GM12801 (cell line): ENCODE data around the gene TNFAIP3.

ENCODE experiments used
- CTCF ChIP-seq: IDR thresholded peaks from one replicate; pipeline ENCODE4 v1.5.1; 2011; ENCODE audit warnings: control low read depth; ENCODE audit not compliant: insufficient read length; ENCODE audit errors: extremely low read depth

TNFAIP3 gene

GRCh38 chr6:137824556-137824879 lies 42.5 kb upstream of the TNFAIP3 start:
- no peak for TF ChIP-seq CTCF

DNA sequence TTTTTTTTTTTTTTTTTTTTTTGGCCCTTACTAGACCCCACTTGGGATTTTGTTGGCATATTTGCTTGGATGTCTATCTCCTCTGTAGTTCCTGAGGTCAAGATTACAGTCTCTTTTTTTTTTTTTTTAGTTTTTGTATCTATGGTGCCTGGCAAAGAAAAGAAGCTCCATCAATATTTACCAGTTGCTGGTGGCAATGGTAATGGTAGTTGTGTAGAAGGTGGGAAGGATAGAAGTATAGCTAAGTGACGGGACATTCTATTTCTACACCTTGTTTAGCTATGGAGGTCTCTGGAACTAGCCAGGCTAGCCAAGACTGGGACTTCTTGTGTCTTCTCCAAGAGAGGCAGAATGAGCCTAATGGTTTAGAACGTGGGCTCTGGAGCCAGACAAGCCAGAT lies 42.2 kb upstream of the TNFAIP3 start:
- TF ChIP-seq CTCF = no peak

- TF ChIP-seq CTCF = no peak
Measured at GRCh38 chr6:137827411-137827940, 39.6 kb upstream of the TNFAIP3 start.

- no peak for TF ChIP-seq CTCF
Measured at GRCh38 chr6:137827977-137828810, 38.9 kb upstream of the TNFAIP3 start.

GRCh38 chr6:137829641-137830083 lies 37.4 kb upstream of the TNFAIP3 start:
- no peak for TF ChIP-seq CTCF

DNA sequence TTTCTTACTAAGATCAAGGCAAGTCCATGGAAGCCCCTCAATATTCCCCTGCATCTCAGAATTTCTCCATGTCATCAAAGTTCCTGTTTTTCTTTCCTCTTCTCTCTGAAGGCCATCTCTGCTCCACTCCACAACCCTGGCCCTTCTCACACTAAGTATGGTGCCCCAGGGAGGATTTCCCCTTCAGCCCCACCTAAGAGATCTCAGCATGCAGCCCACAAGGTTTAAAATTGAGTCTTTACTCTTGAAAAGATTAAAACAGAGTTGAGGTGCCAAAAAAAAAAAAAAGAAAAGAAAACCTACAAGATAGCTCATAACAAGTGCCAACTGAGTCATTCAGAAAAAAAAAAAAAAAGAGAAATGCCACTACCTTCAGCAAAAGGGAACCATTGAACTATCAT lies 36.5 kb upstream of the TNFAIP3 start:
- no peak for TF ChIP-seq CTCF

GRCh38 chr6:137832110-137832509 lies 34.9 kb upstream of the TNFAIP3 start:
- no peak for TF ChIP-seq CTCF
